HL-60/S4 (cell line): ENCODE results near the gene TEX101.
"Not testable (repeated sequence)": the region's sequence is repeated elsewhere in the genome, so short reads cannot be mapped to it uniquely, and the experiment has no call there.

Experiments
- in situ Hi-C: fragments of 300-500 bp; cut with MboI; formaldehyde crosslinking; loops from 2 replicates; pipeline ENCODE4 v1.14.3; 2022; ENCODE audit warnings: low sequenced_read_pairs

Gene TEX101

GRCh38 chr19:43416951-43417623 is 2.4 kb downstream of the TEX101 start:
- in situ Hi-C loops = no loop called here

- in situ Hi-C loops = no loop called here
These were observed 6.3 kb downstream of the TEX101 start for GRCh38 chr19:43420954-43421353.

- in situ Hi-C loops = no loop called here
These were observed 7.5 kb downstream of the TEX101 start for GRCh38 chr19:43422000-43422688.

GRCh38 chr19:43422689-43423066 is 8.0 kb downstream of the TEX101 start:
- in situ Hi-C loops = no loop called here

- in situ Hi-C loops = no loop called here
These were observed 9.1 kb downstream of the TEX101 start for GRCh38 chr19:43423779-43424178.

- in situ Hi-C loops = no loop called here
These were observed 11.1 kb downstream of the TEX101 start for GRCh38 chr19:43425567-43426392.

GRCh38 chr19:43429395-43429794 is 14.7 kb downstream of the TEX101 start:
- in situ Hi-C loops = no loop called here

GRCh38 chr19:43430142-43430710 is 15.5 kb downstream of the TEX101 start:
- in situ Hi-C loops = loop anchor here (10.0 kb wide), 1 partner anchor 375 kb away; the partner anchor contains the start of gene LYPD5

- in situ Hi-C loops = loop anchor here (10.0 kb wide), 1 partner anchor 374 kb away; the partner anchor contains the start of gene LYPD5
These were observed 16.3 kb downstream of the TEX101 start for GRCh38 chr19:43430976-43431375.

GRCh38 chr19:43433358-43433673 is 18.6 kb downstream of the TEX101 start:
- in situ Hi-C loops = loop anchor here (10.0 kb wide), 1 partner anchor 371 kb away; the partner anchor contains the start of gene LYPD5

- in situ Hi-C loops = loop anchor here (10.0 kb wide), 1 partner anchor 371 kb away; the partner anchor contains the start of gene LYPD5
These were observed 19.0 kb downstream of the TEX101 start for GRCh38 chr19:43433689-43434088.

- in situ Hi-C loops = loop anchor here (10.0 kb wide), 1 partner anchor 369 kb away; the partner anchor contains the start of gene LYPD5
These were observed 21.1 kb downstream of the TEX101 start for GRCh38 chr19:43435775-43436174.

- in situ Hi-C loops = loop anchor here (10.0 kb wide), 1 partner anchor 368 kb away; the partner anchor contains the start of gene LYPD5
These were observed 22.6 kb downstream of the TEX101 start for GRCh38 chr19:43437284-43437683.

- in situ Hi-C loops = loop anchor here (10.0 kb wide), 1 partner anchor 367 kb away; the partner anchor contains the start of gene LYPD5
These were observed 23.0 kb downstream of the TEX101 start for GRCh38 chr19:43437712-43438111.

- in situ Hi-C loops = loop anchor here (10.0 kb wide), 1 partner anchor 366 kb away; the partner anchor contains the start of gene LYPD5
These were observed 23.8 kb downstream of the TEX101 start for GRCh38 chr19:43438291-43439031.

- in situ Hi-C loops = loop anchor here (10.0 kb wide), 1 partner anchor 366 kb away; the partner anchor contains the start of gene LYPD5
These were observed 24.5 kb downstream of the TEX101 start for GRCh38 chr19:43439032-43439708.

GRCh38 chr19:43439709-43440063 is 25.0 kb downstream of the TEX101 start:
- in situ Hi-C loops = loop anchor here (10.0 kb wide), 1 partner anchor 365 kb away; the partner anchor contains the start of gene LYPD5

GRCh38 chr19:43441716-43442115 is 27.0 kb downstream of the TEX101 start:
- in situ Hi-C loops = no loop called here

- in situ Hi-C loops = not testable (repeated sequence)
These were observed 29.4 kb downstream of the TEX101 start for GRCh38 chr19:43444091-43444490.
